Testis (tissue), 2 donors: ENCODE results near the gene PA2G4.

Experiments used
- POLR2A ChIP-seq: fragments of 450-650 bp; IDR thresholded peaks from one replicate; pipeline ENCODE4 v1.6.1; 2017; ENCODE audit warnings: antibody characterized with exemption, mild to moderate bottlenecking, moderate library complexity
- TF ChIP-seq, protein P1 (sequence below), 3 experiments: fragments of 450-650 bp in 2 of 3; fragments of 200-600 bp in 1 of 3; sonication (generic) in 1 of 3; IDR thresholded peaks; one replicate each; pipeline ENCODE4 v1.5.1; 2016 to 2019; ENCODE audit warnings: antibody characterized with exemption in 3 of 3, mild to moderate bottlenecking in 2 of 3, moderate library complexity in 1 of 3

- TF ChIP-seq, protein P1, sequence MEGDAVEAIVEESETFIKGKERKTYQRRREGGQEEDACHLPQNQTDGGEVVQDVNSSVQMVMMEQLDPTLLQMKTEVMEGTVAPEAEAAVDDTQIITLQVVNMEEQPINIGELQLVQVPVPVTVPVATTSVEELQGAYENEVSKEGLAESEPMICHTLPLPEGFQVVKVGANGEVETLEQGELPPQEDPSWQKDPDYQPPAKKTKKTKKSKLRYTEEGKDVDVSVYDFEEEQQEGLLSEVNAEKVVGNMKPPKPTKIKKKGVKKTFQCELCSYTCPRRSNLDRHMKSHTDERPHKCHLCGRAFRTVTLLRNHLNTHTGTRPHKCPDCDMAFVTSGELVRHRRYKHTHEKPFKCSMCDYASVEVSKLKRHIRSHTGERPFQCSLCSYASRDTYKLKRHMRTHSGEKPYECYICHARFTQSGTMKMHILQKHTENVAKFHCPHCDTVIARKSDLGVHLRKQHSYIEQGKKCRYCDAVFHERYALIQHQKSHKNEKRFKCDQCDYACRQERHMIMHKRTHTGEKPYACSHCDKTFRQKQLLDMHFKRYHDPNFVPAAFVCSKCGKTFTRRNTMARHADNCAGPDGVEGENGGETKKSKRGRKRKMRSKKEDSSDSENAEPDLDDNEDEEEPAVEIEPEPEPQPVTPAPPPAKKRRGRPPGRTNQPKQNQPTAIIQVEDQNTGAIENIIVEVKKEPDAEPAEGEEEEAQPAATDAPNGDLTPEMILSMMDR (IDR thresholded peaks at IDR 0.05): no peak
- peak; percentile 96 for TF ChIP-seq POLR2A
These were observed 23.7 kb downstream of the PA2G4 start, which contains the start of gene ESYT1 for GRCh38 chr12:56127888-56128669.
